Activated CD8-positive, alpha-beta T cell treated with anti-CD3 and anti-CD28 coated beads for 36 hours (primary cell): ENCODE measurements around the gene ATP10B. TPM values are rescaled to one million over a fixed set of nuclear protein-coding genes. Genes with fewer than 3 reads are reported as not detected.

Experiments used
- ATAC-seq: fragments of 200-7000 bp; cut with Tn5 transposase; one replicate; pipeline ENCODE4 v1.10.0; 2021; ENCODE audit warnings: mild to moderate bottlenecking, moderate library complexity
- CTCF ChIA-PET: fragments of 350-600 bp; sonication (Branson Sonifier 250); formaldehyde crosslinking; loops from one replicate; lab custom pipeline; 2021; ENCODE audit warnings: antibody characterized with exemption; lab: Charles Lee
- POLR2A ChIA-PET: fragments of 350-600 bp; sonication (Branson Sonifier 250); formaldehyde crosslinking; loops from one replicate; lab custom pipeline; 2021; ENCODE audit warnings: antibody characterized with exemption; lab: Charles Lee
- DNase-seq: peaks from one replicate; pipeline ENCODE4 v3.0.0-alpha.2; 2020
- H3K27ac Mint-ChIP-seq: one replicate; pipeline ENCODE4 v1.8.0; 2021; ENCODE audit warnings: mild to moderate bottlenecking, mixed read lengths
- H3K27me3 Mint-ChIP-seq: one replicate; pipeline ENCODE4 v1.8.0; 2021; ENCODE audit warnings: mixed read lengths
- H3K36me3 Mint-ChIP-seq: one replicate; pipeline ENCODE4 v1.8.0; 2021; ENCODE audit warnings: low read depth, mixed read lengths
- H3K4me1 Mint-ChIP-seq: one replicate; pipeline ENCODE4 v1.8.0; 2021; ENCODE audit warnings: low read depth, mixed read lengths
- H3K4me3 Mint-ChIP-seq: one replicate; pipeline ENCODE4 v1.8.0; 2021; ENCODE audit warnings: mild to moderate bottlenecking, moderate library complexity, mixed read lengths
- H3K9me3 Mint-ChIP-seq: one replicate; pipeline ENCODE4 v1.8.0; 2021; ENCODE audit warnings: mixed read lengths
- CTCF ChIP-seq: fragments of 200-600 bp; IDR thresholded peaks from one replicate; pipeline ENCODE4 v1.8.0; 2022; ENCODE audit warnings: antibody characterized with exemption, mild to moderate bottlenecking
- intact Hi-C: fragments of 100-400 bp; cut with micrococcal nuclease; formaldehyde crosslinking; loops from one replicate; pipeline ENCODE4 v1.10.0; 2022
- total RNA-seq, 2 experiments: library from RNA; stranded (reverse); gene quantifications; one replicate each; pipeline ENCODE4 v1.2.3, GENCODE V29; 2021

The ATP10B gene
- total RNA-seq, 2 experiments from 2014 or later, result not detected

- intact Hi-C loops, result no loop called here
- Mint-ChIP-seq H3K9me3 (no peaks in the 10 kb centered on the region), H3K27ac (no peak overlapping the region), H3K36me3 (no peaks in the 10 kb centered on the region), H3K4me3 (no peak overlapping the region), H3K4me1 (no peaks in the 10 kb centered on the region), H3K27me3 (peaks cover 4% of the 10 kb centered on the region)
- POLR2A ChIA-PET, result no interaction called here
- CTCF ChIA-PET, result no interaction called here
- DNase-seq (no peak), ATAC-seq (no peak)
- TF ChIP-seq CTCF, result no peak
Observed at GRCh38 chr5:160697281-160697680, 154.7 kb downstream of the ATP10B start.

- intact Hi-C loops, result no loop called here
- POLR2A ChIA-PET, result no interaction called here
Observed at GRCh38 chr5:160694896-160695295, 157.1 kb downstream of the ATP10B start.

GRCh38 chr5:160693831-160694465 lies 158.1 kb downstream of the ATP10B start:
- Mint-ChIP-seq H3K4me1 (no peaks in the 10 kb centered on the region), H3K9me3 (no peaks in the 10 kb centered on the region), H3K27ac (no peak overlapping the region), H3K36me3 (no peaks in the 10 kb centered on the region), H3K27me3 (peaks cover 2% of the 10 kb centered on the region), H3K4me3 (no peak overlapping the region)
- no peak for ATAC-seq
- ChIA-PET CTCF (no interaction called here), POLR2A (no interaction called here)
- intact Hi-C loops, result no loop called here
- no peak for TF ChIP-seq CTCF
- no peak for DNase-seq

More at GRCh38 chr5:160694896-160695295, 157.1 kb downstream of the ATP10B start:
- Mint-ChIP-seq H3K4me3 (no peak overlapping the region), H3K27me3 (peaks cover 2% of the 10 kb centered on the region), H3K4me1 (no peaks in the 10 kb centered on the region), H3K9me3 (no peaks in the 10 kb centered on the region), H3K36me3 (no peaks in the 10 kb centered on the region), H3K27ac (no peak overlapping the region)
- TF ChIP-seq CTCF, result no peak
- CTCF ChIA-PET, result no interaction called here
- no peak for DNase-seq
- no peak for ATAC-seq

- Mint-ChIP-seq H3K4me3 (no peak overlapping the region), H3K27me3 (peaks cover 3% of the 10 kb centered on the region), H3K9me3 (no peaks in the 10 kb centered on the region), H3K36me3 (no peaks in the 10 kb centered on the region), H3K27ac (no peak overlapping the region), H3K4me1 (no peaks in the 10 kb centered on the region)
- POLR2A ChIA-PET, result no interaction called here
- ATAC-seq (no peak), DNase-seq (no peak)
- TF ChIP-seq CTCF, result no peak
- intact Hi-C loops, result no loop called here
- CTCF ChIA-PET, result interaction anchor here (0.9 kb wide), 1 partner anchor 184 kb away, joined by 3 read pairs; no protein-coding TSS in a partner anchor
Observed at GRCh38 chr5:160692271-160692670, 159.7 kb downstream of the ATP10B start.

- DNase-seq, result no peak
- no peak for ATAC-seq
- ChIA-PET CTCF (no interaction called here), POLR2A (no interaction called here)
- TF ChIP-seq CTCF, result no peak
- no peaks in the 10 kb centered on the region for H3K4me1 Mint-ChIP-seq
- no peak overlapping the region for H3K27ac Mint-ChIP-seq
- H3K36me3 Mint-ChIP-seq, result no peaks in the 10 kb centered on the region
- H3K4me3 Mint-ChIP-seq, result no peak overlapping the region
- intact Hi-C loops, result no loop called here
- H3K9me3 Mint-ChIP-seq, result no peaks in the 10 kb centered on the region
- H3K27me3 Mint-ChIP-seq, result peaks cover 3% of the 10 kb centered on the region
Observed at GRCh38 chr5:160685695-160686094, 166.3 kb downstream of the ATP10B start.
